HepG2 (cell line): ENCODE measurements around the gene SLC22A23. TPM values are rescaled to one million over a fixed set of nuclear protein-coding genes. Genes with fewer than 3 reads are reported as not detected.

Experiments
- AHR ChIP-seq: IDR thresholded peaks from 2 replicates; pipeline ENCODE4 v1.6.1; 2018; ENCODE audit warnings: missing genetic modification reagents, missing compliant biosample characterization
- IKZF4 ChIP-seq: sonication (generic); formaldehyde crosslinking; IDR thresholded peaks from 2 replicates; pipeline ENCODE4 v1.5.1; 2020; ENCODE audit warnings: borderline replicate concordance, mild to moderate bottlenecking, low read depth, missing genetic modification reagents; ENCODE audit errors: not compliant biosample characterization
- KMT2A ChIP-seq: sonication (generic); formaldehyde crosslinking; IDR thresholded peaks from 2 replicates; pipeline ENCODE4 v1.4.0; 2020; ENCODE audit warnings: missing genetic modification reagents
- NCOR1 ChIP-seq: fragments of 200-600 bp; sonication (generic); IDR thresholded peaks from 2 replicates; pipeline ENCODE4 v1.7.0; 2017; ENCODE audit warnings: antibody characterized with exemption, low read length, borderline replicate concordance
- POGZ ChIP-seq: sonication (generic); formaldehyde crosslinking; IDR thresholded peaks from 2 replicates; pipeline ENCODE4 v1.4.0; 2020; ENCODE audit warnings: mild to moderate bottlenecking, missing genetic modification reagents
- RARG ChIP-seq: sonication (generic); formaldehyde crosslinking; IDR thresholded peaks from 2 replicates; pipeline ENCODE4 v1.4.0; 2020; ENCODE audit warnings: low read depth, mild to moderate bottlenecking, missing genetic modification reagents
- RNF2 ChIP-seq: fragments of 450-650 bp; conservative IDR thresholded peaks from 2 replicates; pipeline ENCODE4 v1.6.1; 2016; ENCODE audit warnings: low read depth
- SNAI1 ChIP-seq: sonication (generic); formaldehyde crosslinking; IDR thresholded peaks from 2 replicates; pipeline ENCODE4 v1.5.0; 2020; ENCODE audit warnings: mild to moderate bottlenecking, missing genetic modification reagents, borderline replicate concordance
- TBP ChIP-seq: sonication (generic); formaldehyde crosslinking; IDR thresholded peaks from 2 replicates; pipeline ENCODE4 v1.5.0; 2020; ENCODE audit warnings: missing genetic modification reagents
- ZBTB38 ChIP-seq: sonication (generic); formaldehyde crosslinking; IDR thresholded peaks from 2 replicates; pipeline ENCODE4 v1.5.1; 2020; ENCODE audit warnings: mild to moderate bottlenecking, missing genetic modification reagents
- ZNF17 ChIP-seq: sonication (generic); formaldehyde crosslinking; IDR thresholded peaks from 2 replicates; pipeline ENCODE4 v1.5.0; 2020; ENCODE audit warnings: mild to moderate bottlenecking, missing genetic modification reagents
- ZNF430 ChIP-seq: sonication (generic); formaldehyde crosslinking; IDR thresholded peaks from 2 replicates; pipeline ENCODE4 v1.9.0; 2021; ENCODE audit warnings: mild to moderate bottlenecking, missing genetic modification reagents
- ZNF558 ChIP-seq: sonication (generic); formaldehyde crosslinking; IDR thresholded peaks from 2 replicates; pipeline ENCODE4 v1.9.0; 2022; ENCODE audit warnings: mild to moderate bottlenecking, missing genetic modification reagents, borderline replicate concordance
- ZSCAN30 ChIP-seq: sonication (generic); formaldehyde crosslinking; IDR thresholded peaks from 2 replicates; pipeline ENCODE4 v1.5.0; 2020; ENCODE audit warnings: mild to moderate bottlenecking, missing genetic modification reagents
- polyA plus RNA-seq, 8 experiments: library from polyadenylated mRNA; depleted of rRNA in 3 of 8; stranded (reverse) in 7 of 8; unstranded in 1 of 8; fragments of >200 nt; fragmentation: Illumina TruSeq in 4 of 8; extraction: Trizol in 4 of 8; gene quantifications; 2 replicates each; pipeline versions ENCODE4 v1.2.1 to v1.2.3, GENCODE V29; 2011 to 2016; ENCODE audit warnings: low read depth in 4 of 8, missing spikeins in 1 of 8, mixed read lengths in 1 of 8; ENCODE audit not compliant: insufficient read depth in 1 of 8
- total RNA-seq, 5 experiments: library from RNA; depleted of rRNA; stranded (reverse); fragments of >200 nt; fragmentation: Illumina TruSeq; extraction: Trizol; gene quantifications; 2 replicates each; pipeline ENCODE4 v1.2.3, GENCODE V29; 2016; ENCODE audit warnings: low read depth in 1 of 5
- TF ChIP-seq, protein P1 (sequence below): sonication (generic); formaldehyde crosslinking; IDR thresholded peaks from 2 replicates; pipeline ENCODE4 v1.4.0; 2020; ENCODE audit warnings: mild to moderate bottlenecking, missing genetic modification reagents
- TF ChIP-seq, protein P2 (sequence below): sonication (generic); formaldehyde crosslinking; IDR thresholded peaks from 2 replicates; pipeline ENCODE4 v1.4.0; 2020; ENCODE audit warnings: mild to moderate bottlenecking, low read depth, missing genetic modification reagents
- TF ChIP-seq, protein P3 (sequence below): sonication (generic); formaldehyde crosslinking; IDR thresholded peaks from 2 replicates; pipeline ENCODE4 v1.4.0; 2020; ENCODE audit warnings: missing genetic modification reagents
- TF ChIP-seq, protein P4 (sequence below): sonication (generic); formaldehyde crosslinking; IDR thresholded peaks from 2 replicates; pipeline ENCODE4 v1.8.0; 2022; ENCODE audit warnings: mild to moderate bottlenecking, missing genetic modification reagents, borderline replicate concordance

Gene SLC22A23
- total and polyA plus RNA-seq, 2 of the 13 experiments (the other 11 are each of a cell fraction or from before 2014, with no cell fraction given): 11.8 to 17.5 TPM

DNA sequence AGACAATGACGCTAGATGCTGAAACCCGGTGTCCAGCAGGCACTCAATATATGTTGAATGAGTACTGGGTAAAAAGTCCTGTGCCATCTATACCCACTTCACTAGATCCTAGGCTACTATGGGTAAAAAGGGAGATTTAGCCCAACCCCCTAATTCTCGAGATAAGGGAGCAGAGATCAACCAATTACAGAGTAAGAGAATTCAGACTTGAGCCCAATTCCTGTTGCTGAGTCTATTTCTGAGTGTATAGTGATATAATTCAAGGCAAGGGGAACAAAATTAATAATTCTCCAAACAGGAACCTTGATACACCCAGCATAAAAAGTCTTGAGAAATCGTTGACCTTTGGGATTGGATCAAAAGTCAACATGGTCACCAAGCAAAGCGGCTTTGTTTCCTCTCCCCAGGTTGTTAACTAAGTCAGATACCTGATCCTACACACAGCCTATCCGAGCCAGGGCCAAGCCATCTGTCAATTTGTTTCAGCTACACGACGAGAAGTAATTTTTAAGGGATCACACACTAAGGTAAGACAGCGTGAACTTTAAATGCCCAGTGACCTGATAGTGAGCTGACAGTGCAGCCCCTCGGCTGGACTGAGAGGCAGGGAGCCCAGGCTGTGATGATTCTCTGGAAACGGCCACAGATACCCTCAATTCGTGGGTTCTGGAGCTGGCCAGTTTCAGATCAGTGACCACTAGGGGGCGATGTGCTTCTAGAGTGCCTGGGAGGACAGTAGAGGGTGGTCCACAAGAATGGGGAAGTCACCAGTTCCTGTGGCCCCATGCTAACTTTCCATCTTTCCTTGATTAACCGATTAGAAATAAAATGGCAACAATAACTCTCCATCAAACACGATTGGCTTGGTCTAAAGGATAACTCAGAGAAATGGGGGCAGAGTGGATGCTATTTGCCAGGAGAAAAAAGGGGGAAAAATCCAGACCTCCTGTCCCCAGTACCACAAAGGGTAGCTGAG lies 46.2 kb downstream of the SLC22A23 start (continued):
- TF ChIP-seq, protein P1, sequence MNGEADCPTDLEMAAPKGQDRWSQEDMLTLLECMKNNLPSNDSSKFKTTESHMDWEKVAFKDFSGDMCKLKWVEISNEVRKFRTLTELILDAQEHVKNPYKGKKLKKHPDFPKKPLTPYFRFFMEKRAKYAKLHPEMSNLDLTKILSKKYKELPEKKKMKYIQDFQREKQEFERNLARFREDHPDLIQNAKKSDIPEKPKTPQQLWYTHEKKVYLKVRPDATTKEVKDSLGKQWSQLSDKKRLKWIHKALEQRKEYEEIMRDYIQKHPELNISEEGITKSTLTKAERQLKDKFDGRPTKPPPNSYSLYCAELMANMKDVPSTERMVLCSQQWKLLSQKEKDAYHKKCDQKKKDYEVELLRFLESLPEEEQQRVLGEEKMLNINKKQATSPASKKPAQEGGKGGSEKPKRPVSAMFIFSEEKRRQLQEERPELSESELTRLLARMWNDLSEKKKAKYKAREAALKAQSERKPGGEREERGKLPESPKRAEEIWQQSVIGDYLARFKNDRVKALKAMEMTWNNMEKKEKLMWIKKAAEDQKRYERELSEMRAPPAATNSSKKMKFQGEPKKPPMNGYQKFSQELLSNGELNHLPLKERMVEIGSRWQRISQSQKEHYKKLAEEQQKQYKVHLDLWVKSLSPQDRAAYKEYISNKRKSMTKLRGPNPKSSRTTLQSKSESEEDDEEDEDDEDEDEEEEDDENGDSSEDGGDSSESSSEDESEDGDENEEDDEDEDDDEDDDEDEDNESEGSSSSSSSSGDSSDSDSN (CRISPR knock-in tag): peak; percentile 51
- no peak for TF ChIP-seq IKZF4
- no peak for TF ChIP-seq RNF2
- peak; percentile 83; the same call in 1 of the 2 replicates for TF ChIP-seq AHR (CRISPR knock-in tag)
- TF ChIP-seq ZBTB38 (CRISPR knock-in tag): peak; percentile 85
- TF ChIP-seq, protein P2, sequence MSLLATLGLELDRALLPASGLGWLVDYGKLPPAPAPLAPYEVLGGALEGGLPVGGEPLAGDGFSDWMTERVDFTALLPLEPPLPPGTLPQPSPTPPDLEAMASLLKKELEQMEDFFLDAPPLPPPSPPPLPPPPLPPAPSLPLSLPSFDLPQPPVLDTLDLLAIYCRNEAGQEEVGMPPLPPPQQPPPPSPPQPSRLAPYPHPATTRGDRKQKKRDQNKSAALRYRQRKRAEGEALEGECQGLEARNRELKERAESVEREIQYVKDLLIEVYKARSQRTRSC: peak; percentile 68; the same call in 1 of the 2 replicates
- no peak for TF ChIP-seq ZNF558 (CRISPR knock-in tag)
- no peak; the same call in none of the 2 replicates for TF ChIP-seq ZNF430 (CRISPR knock-in tag)
- TF ChIP-seq, protein P3, sequence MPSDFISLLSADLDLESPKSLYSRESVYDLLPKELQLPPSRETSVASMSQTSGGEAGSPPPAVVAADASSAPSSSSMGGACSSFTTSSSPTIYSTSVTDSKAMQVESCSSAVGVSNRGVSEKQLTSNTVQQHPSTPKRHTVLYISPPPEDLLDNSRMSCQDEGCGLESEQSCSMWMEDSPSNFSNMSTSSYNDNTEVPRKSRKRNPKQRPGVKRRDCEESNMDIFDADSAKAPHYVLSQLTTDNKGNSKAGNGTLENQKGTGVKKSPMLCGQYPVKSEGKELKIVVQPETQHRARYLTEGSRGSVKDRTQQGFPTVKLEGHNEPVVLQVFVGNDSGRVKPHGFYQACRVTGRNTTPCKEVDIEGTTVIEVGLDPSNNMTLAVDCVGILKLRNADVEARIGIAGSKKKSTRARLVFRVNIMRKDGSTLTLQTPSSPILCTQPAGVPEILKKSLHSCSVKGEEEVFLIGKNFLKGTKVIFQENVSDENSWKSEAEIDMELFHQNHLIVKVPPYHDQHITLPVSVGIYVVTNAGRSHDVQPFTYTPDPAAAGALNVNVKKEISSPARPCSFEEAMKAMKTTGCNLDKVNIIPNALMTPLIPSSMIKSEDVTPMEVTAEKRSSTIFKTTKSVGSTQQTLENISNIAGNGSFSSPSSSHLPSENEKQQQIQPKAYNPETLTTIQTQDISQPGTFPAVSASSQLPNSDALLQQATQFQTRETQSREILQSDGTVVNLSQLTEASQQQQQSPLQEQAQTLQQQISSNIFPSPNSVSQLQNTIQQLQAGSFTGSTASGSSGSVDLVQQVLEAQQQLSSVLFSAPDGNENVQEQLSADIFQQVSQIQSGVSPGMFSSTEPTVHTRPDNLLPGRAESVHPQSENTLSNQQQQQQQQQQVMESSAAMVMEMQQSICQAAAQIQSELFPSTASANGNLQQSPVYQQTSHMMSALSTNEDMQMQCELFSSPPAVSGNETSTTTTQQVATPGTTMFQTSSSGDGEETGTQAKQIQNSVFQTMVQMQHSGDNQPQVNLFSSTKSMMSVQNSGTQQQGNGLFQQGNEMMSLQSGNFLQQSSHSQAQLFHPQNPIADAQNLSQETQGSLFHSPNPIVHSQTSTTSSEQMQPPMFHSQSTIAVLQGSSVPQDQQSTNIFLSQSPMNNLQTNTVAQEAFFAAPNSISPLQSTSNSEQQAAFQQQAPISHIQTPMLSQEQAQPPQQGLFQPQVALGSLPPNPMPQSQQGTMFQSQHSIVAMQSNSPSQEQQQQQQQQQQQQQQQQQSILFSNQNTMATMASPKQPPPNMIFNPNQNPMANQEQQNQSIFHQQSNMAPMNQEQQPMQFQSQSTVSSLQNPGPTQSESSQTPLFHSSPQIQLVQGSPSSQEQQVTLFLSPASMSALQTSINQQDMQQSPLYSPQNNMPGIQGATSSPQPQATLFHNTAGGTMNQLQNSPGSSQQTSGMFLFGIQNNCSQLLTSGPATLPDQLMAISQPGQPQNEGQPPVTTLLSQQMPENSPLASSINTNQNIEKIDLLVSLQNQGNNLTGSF (CRISPR knock-in tag): no peak
- no peak for TF ChIP-seq TBP (CRISPR knock-in tag)
- no peak for TF ChIP-seq ZNF17 (CRISPR knock-in tag)
- TF ChIP-seq, protein P4, sequence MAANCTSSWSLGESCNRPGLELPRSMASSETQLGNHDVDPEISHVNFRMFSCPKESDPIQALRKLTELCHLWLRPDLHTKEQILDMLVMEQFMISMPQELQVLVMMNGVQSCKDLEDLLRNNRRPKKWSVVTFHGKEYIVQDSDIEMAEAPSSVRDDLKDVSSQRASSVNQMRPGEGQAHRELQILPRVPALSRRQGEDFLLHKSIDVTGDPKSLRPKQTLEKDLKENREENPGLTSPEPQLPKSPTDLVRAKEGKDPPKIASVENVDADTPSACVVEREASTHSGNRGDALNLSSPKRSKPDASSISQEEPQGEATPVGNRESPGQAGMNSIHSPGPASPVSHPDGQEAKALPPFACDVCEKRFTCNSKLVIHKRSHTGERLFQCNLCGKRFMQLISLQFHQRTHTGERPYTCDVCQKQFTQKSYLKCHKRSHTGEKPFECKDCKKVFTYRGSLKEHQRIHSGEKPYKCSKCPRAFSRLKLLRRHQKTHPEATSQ (CRISPR knock-in tag): 0 out of 2 replicates have a peak, but pooled peaks have one; percentile 54
- TF ChIP-seq ZSCAN30 (CRISPR knock-in tag): 0 out of 2 replicates have a peak, but pooled peaks have one; percentile 39
- peak; percentile 46; the same call in 1 of the 2 replicates for TF ChIP-seq POGZ
- TF ChIP-seq NCOR1: peak; percentile 84
- no peak for TF ChIP-seq SNAI1 (CRISPR knock-in tag)
- peak; percentile 37; the same call in 1 of the 2 replicates for TF ChIP-seq KMT2A
- TF ChIP-seq RARG (CRISPR knock-in tag): no peak
